Measurements from ENCODE around the gene MACC1.

The MACC1 gene

GRCh38 chr7:20246236-20246635, 29.1 kb upstream of the MACC1 start:
- TF ChIP-seq CTCF (IDR thresholded peaks at IDR 0.05; ENCODE audit: low read depth, low read length), result no peak
- DNase-seq (ENCODE audit: extremely low read depth, low read depth), result no peak

GRCh38 chr7:20244334-20245120, 27.3 kb upstream of the MACC1 start:
- TF ChIP-seq CTCF (IDR thresholded peaks at IDR 0.05; ENCODE audit: low read depth, low read length), result no peak
- DNase-seq (ENCODE audit: extremely low read depth, low read depth), result no peak

- TF ChIP-seq CTCF (IDR thresholded peaks at IDR 0.05; ENCODE audit: low read depth, low read length), result no peak
Observed at GRCh38 chr7:20241911-20242261, 24.7 kb upstream of the MACC1 start.

DNA sequence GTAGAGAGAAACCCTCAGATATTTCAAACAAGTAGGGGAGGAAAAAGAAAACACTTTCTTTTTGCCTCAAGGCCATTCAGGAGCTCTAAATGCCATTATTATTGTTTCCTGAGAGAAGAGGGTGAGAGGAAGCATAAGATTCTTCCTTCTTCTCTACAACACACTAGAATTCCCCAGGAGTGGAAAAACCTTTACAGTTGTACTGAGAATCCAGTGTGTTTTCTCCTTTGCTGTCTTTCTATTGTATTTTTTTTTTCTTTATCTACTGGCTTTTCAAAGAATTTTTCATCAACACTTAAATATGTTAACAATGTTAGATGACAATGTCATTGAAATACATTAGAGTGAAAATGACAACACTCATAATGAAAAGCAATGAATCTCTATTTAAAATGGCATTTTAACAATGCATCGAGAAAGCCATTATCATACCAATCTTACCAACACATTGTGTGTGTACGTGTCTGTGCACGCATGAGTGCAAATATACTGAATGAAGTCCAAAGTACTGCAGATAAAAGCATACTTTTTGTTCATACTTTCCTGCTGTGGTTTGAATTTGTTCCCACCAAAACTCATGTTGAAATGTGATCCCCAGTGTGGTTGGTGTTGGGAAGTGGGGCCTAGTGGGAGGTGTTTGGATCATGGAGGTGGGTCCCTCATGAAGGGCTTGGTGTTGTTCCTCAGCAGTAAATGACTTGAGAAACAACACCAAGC, 24.2 kb upstream of the MACC1 start:
- TF ChIP-seq CTCF (IDR thresholded peaks at IDR 0.05; ENCODE audit: low read depth, low read length), result no peak
- DNase-seq (ENCODE audit: extremely low read depth, low read depth), result peak; percentile 83

More at GRCh38 chr7:20241911-20242261, 24.7 kb upstream of the MACC1 start:
- DNase-seq (ENCODE audit: extremely low read depth, low read depth), result no peak

DNA sequence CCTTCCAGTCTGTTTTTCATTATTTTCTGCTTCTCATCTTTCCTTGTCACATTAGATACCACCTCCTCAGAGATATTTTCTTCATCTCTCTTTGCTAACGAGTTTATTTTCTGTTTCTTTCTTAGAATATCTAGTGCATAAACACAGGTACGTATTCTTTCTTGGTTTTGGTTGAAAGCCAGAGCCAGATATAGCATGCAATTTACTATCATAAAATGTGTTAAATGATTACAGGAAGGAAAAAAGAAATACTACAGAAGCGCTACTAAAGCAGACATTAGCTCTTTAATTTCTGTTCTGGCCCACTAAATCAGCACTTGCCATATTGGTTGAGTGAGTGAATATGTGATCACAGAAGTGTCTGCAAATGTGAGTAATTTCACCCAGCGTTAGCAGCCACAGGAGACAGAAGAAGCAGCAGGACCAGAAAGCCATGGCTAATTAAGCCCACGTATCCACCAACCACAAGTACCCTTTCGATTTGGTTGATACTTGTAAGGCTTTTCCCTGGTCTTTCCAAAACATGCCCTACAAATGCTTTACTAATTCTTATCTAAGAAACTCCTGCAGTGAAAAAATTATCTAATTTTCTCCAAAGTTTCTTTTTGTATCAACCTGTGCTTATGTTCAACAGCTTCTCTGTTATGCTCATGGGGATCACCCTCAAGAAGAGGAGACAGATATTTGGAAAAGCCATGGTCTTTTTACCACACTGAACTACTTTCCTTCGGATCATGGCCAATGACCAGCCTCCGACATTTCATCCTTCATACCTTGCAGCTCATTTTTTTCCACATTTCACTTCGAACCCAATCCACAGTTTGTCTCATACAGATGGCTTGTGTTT, 23.1 kb upstream of the MACC1 start:
- TF ChIP-seq CTCF (IDR thresholded peaks at IDR 0.05; ENCODE audit: low read depth, low read length), result no peak
- DNase-seq (ENCODE audit: extremely low read depth, low read depth), result no peak

DNA sequence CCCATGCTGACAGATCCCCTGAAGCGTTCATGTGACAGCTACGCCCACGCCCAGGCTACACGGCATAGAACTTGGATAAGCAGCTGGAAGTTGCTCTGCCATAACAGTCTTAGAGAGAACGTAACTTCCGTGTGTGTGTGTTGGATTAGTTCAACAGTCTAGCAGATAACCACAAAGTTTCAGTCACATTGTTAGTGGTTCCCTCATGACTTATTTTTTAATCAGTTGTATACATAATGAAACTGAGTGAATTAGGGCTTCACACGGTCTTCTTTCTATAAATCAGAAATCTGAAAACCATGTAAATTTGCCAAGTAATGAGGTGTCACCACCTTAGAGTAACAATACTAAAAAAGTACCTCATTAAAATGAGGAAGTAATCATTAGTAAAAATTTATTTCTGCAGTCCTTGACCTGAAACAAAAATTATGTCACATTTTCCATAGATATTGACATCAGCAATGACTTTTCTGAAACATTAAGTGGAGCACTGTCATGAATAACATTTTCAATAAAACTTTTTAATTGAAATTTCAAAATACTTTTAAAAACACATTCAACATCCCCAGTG, 21.7 kb upstream of the MACC1 start:
- TF ChIP-seq CTCF (IDR thresholded peaks at IDR 0.05; ENCODE audit: low read depth, low read length), result no peak
- DNase-seq (ENCODE audit: extremely low read depth, low read depth), result no peak
